ENCODE data around the gene KRT27. TPM values are rescaled to one million over a fixed set of nuclear protein-coding genes. Genes with fewer than 3 reads are reported as not detected.
"Not testable (repeated sequence)": the region's sequence is repeated elsewhere in the genome, so short reads cannot be mapped to it uniquely, and the experiment has no call there.

KRT27 gene
- total RNA-seq, 2 experiments from 2014 or later: not detected

DNA sequence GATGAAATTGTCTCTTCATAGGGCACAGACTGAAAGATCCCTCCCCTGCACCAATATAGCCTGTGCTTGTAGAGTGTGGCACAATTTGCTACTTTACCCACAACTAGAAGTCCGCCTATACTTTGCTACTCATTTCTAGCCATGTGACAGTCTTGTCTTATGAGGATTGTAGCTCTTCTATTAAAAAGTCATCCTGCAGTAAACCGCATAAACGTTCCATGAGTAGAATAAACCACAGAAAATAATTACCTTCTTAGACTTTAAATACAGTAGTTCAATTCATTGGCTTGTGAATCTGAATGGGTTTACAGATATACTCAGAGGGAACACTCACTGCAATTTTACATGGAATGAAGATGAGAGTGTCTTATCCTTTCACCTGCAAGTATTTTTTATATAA, 4.4 kb downstream of the KRT27 start:
- CTCF ChIA-PET: no interaction called here
- ATAC-seq (no peak), DNase-seq (no peak)
- POLR2A ChIA-PET: interaction anchor here (0.6 kb wide), 1 partner anchor 296 kb away, joined by 3 read pairs; no protein-coding TSS in a partner anchor
- Mint-ChIP-seq H3K27me3 (ENCODE audit: low read depth) (peaks cover 47% of the 10 kb centered on the region), H3K4me1 (ENCODE audit: low read depth) (no peaks in the 10 kb centered on the region), H3K36me3 (ENCODE audit: low read depth) (no peaks in the 10 kb centered on the region), H3K4me3 (no peak overlapping the region), H3K9me3 (ENCODE audit: insufficient read depth) (no peaks in the 10 kb centered on the region), H3K27ac (no peak overlapping the region)

DNA sequence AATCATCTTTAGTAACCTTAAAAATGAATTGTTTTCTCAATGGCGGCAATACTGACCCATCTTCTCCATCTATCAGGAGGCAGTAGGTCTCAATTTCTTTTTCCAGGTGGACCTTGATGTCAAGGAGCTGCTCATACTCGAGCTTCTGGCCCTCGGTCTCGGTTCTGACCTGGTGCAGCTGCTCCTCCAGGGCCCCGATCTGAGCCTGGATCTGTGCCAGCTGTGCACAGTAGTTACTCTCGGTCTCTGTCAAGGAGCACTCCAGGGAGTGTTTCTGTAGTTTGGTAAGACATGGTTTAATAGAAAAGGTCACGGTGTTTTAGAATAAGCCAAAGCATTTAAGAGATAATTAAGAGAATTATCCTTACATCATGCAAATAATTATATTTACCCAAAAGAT, 4.9 kb downstream of the KRT27 start:
- Mint-ChIP-seq H3K27ac (no peak overlapping the region), H3K27me3 (ENCODE audit: low read depth) (peaks cover 48% of the 10 kb centered on the region), H3K4me3 (no peak overlapping the region), H3K4me1 (ENCODE audit: low read depth) (no peaks in the 10 kb centered on the region), H3K9me3 (ENCODE audit: insufficient read depth) (no peaks in the 10 kb centered on the region), H3K36me3 (ENCODE audit: low read depth) (no peaks in the 10 kb centered on the region)
- ATAC-seq (no peak), DNase-seq (no peak)
- ChIA-PET POLR2A (no interaction called here), CTCF (interaction anchor here (1.0 to 1.6 kb wide), 2 partner anchors 157 to 162 kb away, joined by 3 read pairs; no protein-coding TSS in a partner anchor)

DNA sequence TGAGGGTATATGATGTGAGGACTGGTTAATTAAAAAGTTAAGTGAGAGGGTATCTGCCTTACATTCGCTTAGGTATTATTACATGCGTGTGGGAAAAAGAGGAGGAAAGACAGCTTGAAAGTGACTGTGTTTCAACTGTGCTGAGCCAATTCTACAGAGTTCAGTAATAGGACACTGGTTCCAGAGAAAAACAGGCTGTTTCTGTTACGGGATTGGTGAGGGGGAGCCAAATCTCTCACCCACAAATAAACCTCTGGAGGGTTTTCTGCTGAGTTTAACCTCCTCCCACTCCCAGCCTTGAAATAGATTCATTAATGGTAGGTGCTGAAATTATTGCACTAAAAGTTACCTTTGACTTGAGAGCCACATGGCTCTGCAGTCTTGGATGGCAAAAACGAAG, 6.4 kb downstream of the KRT27 start:
- ChIA-PET CTCF (interaction anchor here (1.6 kb wide), 1 partner anchor 161 kb away, joined by 3 read pairs; no protein-coding TSS in a partner anchor), POLR2A (no interaction called here)
- ATAC-seq (no peak), DNase-seq (no peak)
- Mint-ChIP-seq H3K4me3 (no peak overlapping the region), H3K4me1 (ENCODE audit: low read depth) (no peaks in the 10 kb centered on the region), H3K27ac (no peak overlapping the region), H3K36me3 (ENCODE audit: low read depth) (no peaks in the 10 kb centered on the region), H3K27me3 (ENCODE audit: low read depth) (peaks cover 54% of the 10 kb centered on the region), H3K9me3 (ENCODE audit: insufficient read depth) (no peaks in the 10 kb centered on the region)

DNA sequence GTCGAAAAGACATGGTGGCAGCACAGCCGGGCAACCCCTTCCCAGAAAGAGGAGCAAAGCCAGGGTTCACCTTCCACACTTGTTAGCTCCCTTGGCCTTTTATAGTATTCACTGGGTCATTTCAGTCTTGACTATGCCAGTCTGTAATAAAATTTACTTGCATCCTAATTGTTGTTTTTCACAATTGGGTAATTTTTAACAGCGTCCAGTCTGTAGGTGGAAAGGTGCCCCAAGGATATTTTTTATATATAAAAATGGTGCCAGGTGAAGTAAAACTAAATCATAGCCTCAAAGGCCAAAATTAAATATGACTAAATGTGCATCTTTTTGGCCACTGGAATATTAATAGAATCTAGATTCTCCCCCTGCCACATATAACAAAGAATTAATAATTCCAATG, 10.2 kb downstream of the KRT27 start, which contains the start of gene KRT26:
Gene KRT26, minus strand, starts transcription at position 101 of the 400 bp plus-strand sequence. Its CDS starts 88 bp downstream, at position 13.
- Mint-ChIP-seq H3K4me3 (no peak within 1 kb of the TSS), H3K36me3 (ENCODE audit: low read depth) (no peaks in the 10 kb centered on the region), H3K9me3 (ENCODE audit: insufficient read depth) (no peaks in the 10 kb centered on the region), H3K27me3 (ENCODE audit: low read depth) (peaks cover 40% of the 10 kb centered on the region), H3K4me1 (ENCODE audit: low read depth) (no peaks in the 10 kb centered on the region), H3K27ac (no peak within 1 kb of the TSS)
- no peak for ATAC-seq
- ChIA-PET CTCF (no interaction called here), POLR2A (no interaction called here)
- no peak for DNase-seq

DNA sequence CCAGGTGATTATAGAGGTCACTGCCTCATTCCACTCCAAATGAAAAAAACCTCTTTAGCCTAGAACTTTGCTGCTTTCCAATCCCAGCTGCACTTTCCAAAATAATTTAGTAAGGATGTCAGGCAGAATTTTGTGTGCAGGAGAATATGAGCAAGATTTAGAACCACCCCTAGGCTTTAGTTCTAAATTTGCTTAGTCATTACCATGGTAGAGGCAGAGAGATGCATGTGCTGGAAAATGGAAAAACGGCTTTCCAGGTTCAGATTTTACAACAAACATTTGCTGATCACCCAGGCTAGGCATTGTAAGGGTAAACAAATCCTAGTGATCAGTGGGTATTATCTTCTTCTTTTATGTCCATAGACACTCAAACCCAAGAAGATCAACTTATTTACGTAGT, 16.7 kb downstream of the KRT27 start:
- Mint-ChIP-seq H3K4me3 (no peak overlapping the region), H3K36me3 (ENCODE audit: low read depth) (no peaks in the 10 kb centered on the region), H3K27ac (no peak overlapping the region), H3K27me3 (ENCODE audit: low read depth) (peaks cover 17% of the 10 kb centered on the region), H3K9me3 (ENCODE audit: insufficient read depth) (peaks cover 19% of the 10 kb centered on the region), H3K4me1 (ENCODE audit: low read depth) (no peaks in the 10 kb centered on the region)
- ChIA-PET CTCF (no interaction called here), POLR2A (no interaction called here)
- no peak for ATAC-seq
- no peak for DNase-seq

DNA sequence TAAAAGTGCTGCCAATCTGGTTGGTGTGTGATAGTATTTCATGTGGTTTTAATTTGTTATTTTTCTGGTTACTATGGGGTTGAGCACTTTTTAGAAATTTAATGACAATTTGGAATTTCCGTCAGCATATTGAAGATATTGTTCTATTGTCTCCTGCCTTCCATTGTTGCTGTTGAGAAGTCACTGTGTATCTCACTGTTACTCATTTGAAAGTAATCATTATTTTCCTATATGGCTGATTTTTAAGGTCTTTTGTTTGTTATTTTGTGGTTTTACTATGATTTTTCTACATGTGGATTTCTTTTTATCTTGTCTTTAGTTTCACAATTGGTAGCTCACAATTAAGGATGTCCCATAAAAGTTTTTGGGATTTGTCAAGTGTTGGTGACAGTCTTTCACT, 18.6 kb downstream of the KRT27 start:
- POLR2A ChIA-PET: no interaction called here
- CTCF ChIA-PET: no interaction called here

DNA sequence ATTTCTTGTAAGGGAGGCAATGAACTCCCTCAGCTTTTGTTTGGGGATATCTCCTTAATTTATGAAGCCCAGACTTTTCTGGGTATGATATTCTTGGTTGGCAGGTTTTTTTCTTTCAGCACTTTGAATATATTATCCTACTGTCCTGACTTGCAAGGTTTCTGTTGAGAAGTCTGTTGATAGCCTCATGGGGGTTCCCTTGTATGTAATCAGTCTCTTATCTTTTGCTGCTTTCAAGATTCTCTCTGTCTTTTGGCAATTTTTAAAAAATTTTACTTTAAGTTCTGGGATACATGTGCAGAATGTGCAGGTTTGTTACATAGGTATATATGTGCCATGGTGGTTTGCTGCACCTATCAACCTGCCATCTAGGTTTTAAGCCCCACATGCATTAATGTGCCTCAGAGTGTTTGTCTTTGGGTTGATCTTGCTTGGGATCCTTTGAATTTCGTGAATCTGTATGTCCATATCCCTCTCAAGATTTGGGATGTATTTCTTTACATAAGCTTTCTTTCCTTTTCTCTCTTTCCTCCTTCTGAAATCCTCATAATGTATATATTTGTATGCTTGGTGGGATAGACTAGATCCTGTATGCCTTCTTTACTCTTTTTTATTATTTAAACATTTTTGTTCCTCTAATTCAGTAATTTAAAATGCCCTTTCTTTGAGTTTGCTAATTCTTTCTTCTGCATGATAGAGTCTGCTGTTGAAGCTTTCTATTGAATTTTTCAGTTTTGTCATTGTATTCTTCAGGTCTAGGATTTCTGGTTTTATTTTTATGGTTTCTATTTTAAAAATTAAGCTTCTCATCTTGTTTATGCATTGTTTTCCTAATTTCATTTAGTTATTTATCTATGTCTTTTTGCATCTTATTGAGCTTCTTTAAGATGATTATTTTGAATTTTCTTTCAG, 22.0 kb downstream of the KRT27 start:
- no peak for ATAC-seq
- ChIA-PET POLR2A (no interaction called here), CTCF (interaction anchor here (1.1 kb wide), 1 partner anchor 888 kb away, joined by 3 read pairs; no protein-coding TSS in a partner anchor)
- DNase-seq: no peak
- no peaks in the 10 kb centered on the region for H3K4me1 Mint-ChIP-seq (ENCODE audit: low read depth)
- peaks cover 41% of the 10 kb centered on the region for H3K9me3 Mint-ChIP-seq (ENCODE audit: insufficient read depth)
- no peak overlapping the region for H3K27ac Mint-ChIP-seq
- H3K4me3 Mint-ChIP-seq: no peak overlapping the region
- H3K27me3 Mint-ChIP-seq (ENCODE audit: low read depth): peaks cover 27% of the 10 kb centered on the region
- H3K36me3 Mint-ChIP-seq (ENCODE audit: low read depth): no peaks in the 10 kb centered on the region

More for the DNA sequence above, 18.6 kb downstream of the KRT27 start:
- H3K36me3 Mint-ChIP-seq (ENCODE audit: low read depth): no peaks in the 10 kb centered on the region
- no peak overlapping the region for H3K4me3 Mint-ChIP-seq
- peaks cover 35% of the 10 kb centered on the region for H3K9me3 Mint-ChIP-seq (ENCODE audit: insufficient read depth)
- peaks cover 19% of the 10 kb centered on the region for H3K27me3 Mint-ChIP-seq (ENCODE audit: low read depth)
- ATAC-seq (no peak), DNase-seq (no peak)
- no peaks in the 10 kb centered on the region for H3K4me1 Mint-ChIP-seq (ENCODE audit: low read depth)
- no peak overlapping the region for H3K27ac Mint-ChIP-seq

DNA sequence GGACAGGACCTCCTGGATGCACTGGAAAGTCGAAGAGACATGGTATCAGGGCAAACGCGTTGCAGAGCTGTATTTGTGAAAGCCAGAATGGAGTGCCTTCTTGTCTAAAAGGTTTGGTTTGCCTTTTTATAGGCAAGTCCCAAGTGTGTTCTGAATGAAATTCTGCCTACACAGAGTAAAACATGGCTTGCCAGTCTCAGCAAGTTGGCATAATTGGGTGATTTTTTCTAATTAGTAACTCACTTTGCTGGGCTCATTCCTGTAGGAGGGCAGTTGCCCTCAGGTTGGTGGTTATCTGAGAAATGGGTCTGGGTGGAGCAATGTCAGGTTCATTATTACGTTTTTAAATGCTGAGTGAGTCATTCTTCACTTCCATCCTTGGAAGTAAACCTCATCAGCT, 27.1 kb downstream of the KRT27 start, which contains the start of gene KRT25:
Gene KRT25, minus strand, starts transcription at position 101 of the 400 bp plus-strand sequence. Its CDS starts 60 bp downstream, at position 41.
- no peaks in the 10 kb centered on the region for H3K4me1 Mint-ChIP-seq (ENCODE audit: low read depth)
- ATAC-seq (no peak), DNase-seq (no peak)
- H3K27ac Mint-ChIP-seq: no peak within 1 kb of the TSS
- CTCF ChIA-PET: no interaction called here
- H3K36me3 Mint-ChIP-seq (ENCODE audit: low read depth): no peaks in the 10 kb centered on the region
- peaks cover 18% of the 10 kb centered on the region for H3K9me3 Mint-ChIP-seq (ENCODE audit: insufficient read depth)
- no peak within 1 kb of the TSS for H3K4me3 Mint-ChIP-seq
- POLR2A ChIA-PET: no interaction called here
- H3K27me3 Mint-ChIP-seq (ENCODE audit: low read depth): peaks cover 39% of the 10 kb centered on the region

DNA sequence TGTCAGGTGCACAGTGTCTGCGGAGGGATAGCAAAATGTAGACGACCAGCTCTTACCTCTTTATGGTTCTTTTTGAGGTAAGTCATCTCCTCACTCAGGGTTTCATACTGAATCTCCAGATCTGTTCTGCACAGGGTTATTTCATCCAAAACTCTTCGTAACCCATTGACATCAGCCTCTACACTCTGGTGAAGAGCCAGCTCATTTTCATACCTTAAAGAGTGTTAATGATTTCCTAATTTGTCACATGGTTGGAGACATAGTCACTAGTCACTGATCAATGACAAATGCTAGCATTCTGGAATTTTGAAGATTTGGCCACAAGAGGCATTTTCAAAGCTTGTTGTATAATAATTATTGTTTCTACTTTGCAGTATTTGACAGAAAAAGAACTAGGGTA, 28.5 kb downstream of the KRT27 start:
- H3K4me1 Mint-ChIP-seq (ENCODE audit: low read depth): no peaks in the 10 kb centered on the region
- ChIA-PET POLR2A (no interaction called here), CTCF (no interaction called here)
- peaks cover 6% of the 10 kb centered on the region for H3K9me3 Mint-ChIP-seq (ENCODE audit: insufficient read depth)
- H3K36me3 Mint-ChIP-seq (ENCODE audit: low read depth): no peaks in the 10 kb centered on the region
- no peak overlapping the region for H3K4me3 Mint-ChIP-seq
- H3K27ac Mint-ChIP-seq: no peak overlapping the region
- DNase-seq: no peak
- no peak for ATAC-seq
- peaks cover 37% of the 10 kb centered on the region for H3K27me3 Mint-ChIP-seq (ENCODE audit: low read depth)

DNA sequence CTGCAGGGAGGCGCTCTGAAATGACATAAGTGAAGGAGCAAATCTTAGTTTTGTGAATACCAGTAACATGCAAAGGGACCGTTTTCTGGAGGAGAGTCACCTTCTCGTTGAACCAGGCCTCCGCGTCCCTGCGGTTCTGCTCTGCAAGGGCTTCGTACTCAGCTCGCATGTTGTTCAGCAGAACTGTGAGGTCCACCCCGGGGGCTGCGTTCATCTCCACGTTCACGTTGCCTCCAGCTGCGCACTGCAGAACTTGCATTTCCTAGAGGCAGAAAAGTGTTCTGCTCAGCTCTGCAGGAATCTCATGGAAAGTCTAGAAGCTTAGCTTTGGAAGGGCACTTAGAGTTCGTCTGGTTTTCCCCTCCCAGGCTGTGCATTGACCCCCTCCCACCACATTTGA, 31.3 kb downstream of the KRT27 start:
- Mint-ChIP-seq H3K27me3 (ENCODE audit: low read depth) (peaks cover 38% of the 10 kb centered on the region), H3K36me3 (ENCODE audit: low read depth) (no peaks in the 10 kb centered on the region)

DNA sequence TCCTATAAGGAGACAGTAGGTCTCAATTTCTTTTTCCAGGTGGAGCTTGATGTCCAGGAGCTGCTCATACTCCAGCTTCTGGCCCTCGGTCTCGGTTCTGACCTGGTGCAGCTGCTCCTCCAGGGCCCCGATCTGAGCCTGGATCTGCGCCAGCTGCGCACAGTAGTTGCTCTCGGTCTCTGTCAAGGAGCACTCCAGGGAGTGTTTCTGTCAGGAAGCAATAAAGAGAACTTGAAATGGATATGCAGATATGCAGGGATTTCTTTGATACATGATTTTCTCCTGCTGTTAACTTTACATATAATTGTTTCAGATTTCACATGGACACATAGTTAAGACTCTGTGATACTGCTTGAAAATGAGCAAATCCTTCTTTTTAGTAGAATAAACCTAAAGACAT, 32.0 kb downstream of the KRT27 start:
- peaks cover 36% of the 10 kb centered on the region for H3K27me3 Mint-ChIP-seq (ENCODE audit: low read depth)
- ATAC-seq (no peak), DNase-seq (no peak)
- no peaks in the 10 kb centered on the region for H3K4me1 Mint-ChIP-seq (ENCODE audit: low read depth)
- H3K27ac Mint-ChIP-seq: no peak overlapping the region
- no peak overlapping the region for H3K4me3 Mint-ChIP-seq
- ChIA-PET CTCF (no interaction called here), POLR2A (no interaction called here)
- H3K9me3 Mint-ChIP-seq (ENCODE audit: insufficient read depth): no peaks in the 10 kb centered on the region
- no peaks in the 10 kb centered on the region for H3K36me3 Mint-ChIP-seq (ENCODE audit: low read depth)

More for the DNA sequence above, 31.3 kb downstream of the KRT27 start:
- POLR2A ChIA-PET: no interaction called here
- no peak for ATAC-seq
- CTCF ChIA-PET: no interaction called here
- no peak for DNase-seq
- Mint-ChIP-seq H3K4me1 (ENCODE audit: low read depth) (no peaks in the 10 kb centered on the region), H3K9me3 (ENCODE audit: insufficient read depth) (no peaks in the 10 kb centered on the region), H3K4me3 (no peak overlapping the region), H3K27ac (no peak overlapping the region)

DNA sequence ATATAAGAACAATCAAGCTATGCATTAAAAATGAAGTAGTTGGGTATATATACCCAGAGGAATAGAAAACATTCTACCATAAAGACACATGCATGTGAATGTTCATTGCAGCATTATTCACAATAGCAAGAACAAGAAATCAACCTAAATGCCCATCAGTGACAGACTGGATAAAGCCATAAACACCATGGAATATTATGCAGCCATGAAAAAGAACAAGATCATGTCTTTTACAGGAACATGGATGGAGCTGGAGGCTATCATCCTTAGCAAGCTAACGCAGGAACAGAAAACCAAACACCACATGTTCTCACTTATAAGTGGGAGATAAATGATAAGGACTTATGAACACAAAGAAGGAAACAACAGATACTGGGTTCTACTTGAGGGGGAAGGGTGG, 33.7 kb downstream of the KRT27 start:
- CTCF ChIA-PET; ATAC-seq; H3K36me3 Mint-ChIP-seq (ENCODE audit: low read depth); H3K4me1 Mint-ChIP-seq (ENCODE audit: low read depth); DNase-seq; POLR2A ChIA-PET; H3K4me3 Mint-ChIP-seq; H3K9me3 Mint-ChIP-seq (ENCODE audit: insufficient read depth); H3K27ac Mint-ChIP-seq: not testable (repeated sequence)
- H3K27me3 Mint-ChIP-seq (ENCODE audit: low read depth): peaks cover 38% of the 10 kb centered on the region

Data from activated CD8-positive, alpha-beta T cell treated with anti-CD3 and anti-CD28 coated beads, Interleukin-2, amount 10 ng/mL, durations not matched to agents 7 days and 5 days (primary cell).